Panc1 (cell line): ENCODE measurements around the gene HS3ST3A1. TPM values are rescaled to one million over a fixed set of nuclear protein-coding genes. Genes with fewer than 3 reads are reported as not detected.

Source experiments
- ATAC-seq: fragments of 200-7000 bp; cut with Tn5 transposase; 2 replicates; pipeline ENCODE4 v1.9.1; 2020; ENCODE audit warnings: mild to moderate bottlenecking, moderate library complexity
- BruUV-seq: library from RNA; stranded (reverse); fragments of 400-500 nt; replicated peaks from 2 replicates; lab custom pipeline; 2021; lab: Mats Ljungman, UMichigan
- CTCF ChIA-PET: fragments of 300-600 bp; sonication (Branson Sonifier 250); formaldehyde crosslinking; loops from one replicate; lab custom pipeline; 2022; ENCODE audit warnings: antibody characterized with exemption; lab: Charles Lee
- POLR2A ChIA-PET: fragments of 300-600 bp; sonication (Branson Sonifier 250); formaldehyde crosslinking; loops from one replicate; lab custom pipeline; 2022; ENCODE audit warnings: antibody characterized with exemption; lab: Charles Lee
- DNase-seq: peaks from one replicate; pipeline ENCODE4 v3.0.0-alpha.2; 2010; ENCODE audit warnings: low read depth, low spot score
- H3K27ac ChIP-seq: 2 replicates; pipeline ENCODE4 v1.5.1; 2011; ENCODE audit warnings: mild to moderate bottlenecking, low read length, inconsistent platforms
- H3K27me3 ChIP-seq: fragments of 200-500 bp; sonication (Bioruptor generic); 2 replicates; pipeline ENCODE4 v1.6.0; 2014; ENCODE audit warnings: low read length, inconsistent platforms; ENCODE audit not compliant: control insufficient read depth, insufficient read depth
- H3K36me3 ChIP-seq: fragments of 200-500 bp; sonication (Bioruptor generic); 2 replicates; pipeline ENCODE4 v1.5.1; 2014; ENCODE audit warnings: inconsistent platforms, mild to moderate bottlenecking, low read length, moderate library complexity; ENCODE audit not compliant: control insufficient read depth, insufficient read depth
- H3K4me1 ChIP-seq: 2 replicates; pipeline ENCODE4 v1.5.1; 2011; ENCODE audit warnings: inconsistent platforms, mild to moderate bottlenecking, low read length, moderate library complexity; ENCODE audit not compliant: control insufficient read depth, insufficient read depth
- H3K4me3 ChIP-seq, 2 experiments: 2 replicates each; pipeline ENCODE4 v1.5.1; 2011 to 2012; ENCODE audit warnings: low read depth in 2 of 2, low read length in 2 of 2, mild to moderate bottlenecking in 2 of 2, inconsistent platforms in 1 of 2, moderate library complexity in 1 of 2
- H3K9me3 ChIP-seq: fragments of 200-500 bp; sonication (Bioruptor generic); 2 replicates; pipeline ENCODE4 v1.5.1; 2014; ENCODE audit warnings: low read depth, mild to moderate bottlenecking, inconsistent platforms, low read length, moderate library complexity; ENCODE audit not compliant: control insufficient read depth, insufficient read depth
- POLR2AphosphoS5 ChIP-seq: IDR thresholded peaks from 2 replicates; pipeline ENCODE4 v1.6.1; 2012; ENCODE audit warnings: mild to moderate bottlenecking, low read depth, low read length, moderate library complexity
- SIN3A ChIP-seq: IDR thresholded peaks from 2 replicates; pipeline ENCODE4 v1.6.1; 2012; ENCODE audit warnings: low read depth, mild to moderate bottlenecking, low read length, moderate library complexity, borderline replicate concordance; ENCODE audit not compliant: insufficient read depth
- TCF7L2 ChIP-seq: IDR thresholded peaks from 2 replicates; pipeline ENCODE4 v1.6.1; 2011; ENCODE audit warnings: mild to moderate bottlenecking, low read depth, low read length, inconsistent platforms
- in situ Hi-C: cut with HindIII; loops from 2 replicates; pipeline ENCODE4 v1.10.0; 2016; ENCODE audit warnings: low sequenced_read_pairs, low pct_unique_long_range_greater_than_20kb
- intact Hi-C: fragments of 100-400 bp; cut with micrococcal nuclease; formaldehyde crosslinking; loops from one replicate; pipeline ENCODE4 v1.10.0; 2022; ENCODE audit not compliant: unreplicated experiment
- total RNA-seq: library from RNA; stranded (reverse); gene quantifications from one replicate; pipeline ENCODE4 v1.2.1, GENCODE V29; 2021; ENCODE audit not compliant: unreplicated experiment
- TF ChIP-seq, protein P1 (sequence below), 2 experiments: IDR thresholded peaks; 2 replicates each; pipeline ENCODE4 v1.6.1; 2011 to 2012; ENCODE audit warnings: low read depth in 2 of 2, control low read depth in 1 of 2, low read length in 1 of 2, mild to moderate bottlenecking in 1 of 2, moderate library complexity in 1 of 2; ENCODE audit not compliant: insufficient read depth in 1 of 2
- TF ChIP-seq, protein P2 (sequence below): fragments of 450-650 bp; IDR thresholded peaks from 2 replicates; pipeline ENCODE4 v1.5.1; 2017; ENCODE audit warnings: mild to moderate bottlenecking

HS3ST3A1 gene
- total RNA-seq, 1 experiment from 2014 or later, result 0.31 TPM

DNA sequence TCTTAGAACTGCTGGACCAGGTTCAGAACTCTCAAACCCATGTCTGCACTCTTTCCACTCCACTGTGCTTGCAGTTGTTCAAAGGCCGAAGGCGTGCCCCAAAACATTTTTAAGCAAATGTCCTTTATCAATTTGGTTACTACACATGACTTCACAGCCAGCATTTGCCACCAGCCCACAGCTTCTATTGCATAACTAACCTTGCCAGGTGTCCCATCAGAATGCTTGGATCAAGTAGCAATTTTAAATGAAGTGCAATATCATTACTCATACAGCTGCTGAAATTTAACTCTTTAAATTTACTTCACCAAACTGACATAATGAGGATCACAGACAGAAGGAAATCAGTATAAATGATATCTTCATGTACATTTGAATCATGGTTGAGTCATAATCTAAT, 29.8 kb upstream of the HS3ST3A1 start:
- intact Hi-C loops, result no loop called here
- Histone ChIP-seq H3K27me3 (no peaks in the 10 kb centered on the region), H3K36me3 (no peaks in the 10 kb centered on the region), H3K4me1 (no peaks in the 10 kb centered on the region), H3K9me3 (no peaks in the 10 kb centered on the region), H3K27ac (no peak overlapping the region), H3K4me3 (no peak overlapping the region)
- TF ChIP-seq SIN3A (no peak), POLR2AphosphoS5 (no peak), TCF7L2 (no peak)
- TF ChIP-seq, protein P1, sequence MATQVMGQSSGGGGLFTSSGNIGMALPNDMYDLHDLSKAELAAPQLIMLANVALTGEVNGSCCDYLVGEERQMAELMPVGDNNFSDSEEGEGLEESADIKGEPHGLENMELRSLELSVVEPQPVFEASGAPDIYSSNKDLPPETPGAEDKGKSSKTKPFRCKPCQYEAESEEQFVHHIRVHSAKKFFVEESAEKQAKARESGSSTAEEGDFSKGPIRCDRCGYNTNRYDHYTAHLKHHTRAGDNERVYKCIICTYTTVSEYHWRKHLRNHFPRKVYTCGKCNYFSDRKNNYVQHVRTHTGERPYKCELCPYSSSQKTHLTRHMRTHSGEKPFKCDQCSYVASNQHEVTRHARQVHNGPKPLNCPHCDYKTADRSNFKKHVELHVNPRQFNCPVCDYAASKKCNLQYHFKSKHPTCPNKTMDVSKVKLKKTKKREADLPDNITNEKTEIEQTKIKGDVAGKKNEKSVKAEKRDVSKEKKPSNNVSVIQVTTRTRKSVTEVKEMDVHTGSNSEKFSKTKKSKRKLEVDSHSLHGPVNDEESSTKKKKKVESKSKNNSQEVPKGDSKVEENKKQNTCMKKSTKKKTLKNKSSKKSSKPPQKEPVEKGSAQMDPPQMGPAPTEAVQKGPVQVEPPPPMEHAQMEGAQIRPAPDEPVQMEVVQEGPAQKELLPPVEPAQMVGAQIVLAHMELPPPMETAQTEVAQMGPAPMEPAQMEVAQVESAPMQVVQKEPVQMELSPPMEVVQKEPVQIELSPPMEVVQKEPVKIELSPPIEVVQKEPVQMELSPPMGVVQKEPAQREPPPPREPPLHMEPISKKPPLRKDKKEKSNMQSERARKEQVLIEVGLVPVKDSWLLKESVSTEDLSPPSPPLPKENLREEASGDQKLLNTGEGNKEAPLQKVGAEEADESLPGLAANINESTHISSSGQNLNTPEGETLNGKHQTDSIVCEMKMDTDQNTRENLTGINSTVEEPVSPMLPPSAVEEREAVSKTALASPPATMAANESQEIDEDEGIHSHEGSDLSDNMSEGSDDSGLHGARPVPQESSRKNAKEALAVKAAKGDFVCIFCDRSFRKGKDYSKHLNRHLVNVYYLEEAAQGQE (IDR thresholded peaks at IDR 0.05; ENCODE audit: insufficient read depth in 1 of 2, low read depth in 2 of 2, low read length in 1 of 2), result no peak
- TF ChIP-seq, protein P2, sequence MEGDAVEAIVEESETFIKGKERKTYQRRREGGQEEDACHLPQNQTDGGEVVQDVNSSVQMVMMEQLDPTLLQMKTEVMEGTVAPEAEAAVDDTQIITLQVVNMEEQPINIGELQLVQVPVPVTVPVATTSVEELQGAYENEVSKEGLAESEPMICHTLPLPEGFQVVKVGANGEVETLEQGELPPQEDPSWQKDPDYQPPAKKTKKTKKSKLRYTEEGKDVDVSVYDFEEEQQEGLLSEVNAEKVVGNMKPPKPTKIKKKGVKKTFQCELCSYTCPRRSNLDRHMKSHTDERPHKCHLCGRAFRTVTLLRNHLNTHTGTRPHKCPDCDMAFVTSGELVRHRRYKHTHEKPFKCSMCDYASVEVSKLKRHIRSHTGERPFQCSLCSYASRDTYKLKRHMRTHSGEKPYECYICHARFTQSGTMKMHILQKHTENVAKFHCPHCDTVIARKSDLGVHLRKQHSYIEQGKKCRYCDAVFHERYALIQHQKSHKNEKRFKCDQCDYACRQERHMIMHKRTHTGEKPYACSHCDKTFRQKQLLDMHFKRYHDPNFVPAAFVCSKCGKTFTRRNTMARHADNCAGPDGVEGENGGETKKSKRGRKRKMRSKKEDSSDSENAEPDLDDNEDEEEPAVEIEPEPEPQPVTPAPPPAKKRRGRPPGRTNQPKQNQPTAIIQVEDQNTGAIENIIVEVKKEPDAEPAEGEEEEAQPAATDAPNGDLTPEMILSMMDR, result no peak
- ChIA-PET CTCF (no interaction called here), POLR2A (no interaction called here)
- in situ Hi-C loops, result no loop called here
- ATAC-seq (no peak), DNase-seq (no peak)
- no TSS peak for BruUV-seq

DNA sequence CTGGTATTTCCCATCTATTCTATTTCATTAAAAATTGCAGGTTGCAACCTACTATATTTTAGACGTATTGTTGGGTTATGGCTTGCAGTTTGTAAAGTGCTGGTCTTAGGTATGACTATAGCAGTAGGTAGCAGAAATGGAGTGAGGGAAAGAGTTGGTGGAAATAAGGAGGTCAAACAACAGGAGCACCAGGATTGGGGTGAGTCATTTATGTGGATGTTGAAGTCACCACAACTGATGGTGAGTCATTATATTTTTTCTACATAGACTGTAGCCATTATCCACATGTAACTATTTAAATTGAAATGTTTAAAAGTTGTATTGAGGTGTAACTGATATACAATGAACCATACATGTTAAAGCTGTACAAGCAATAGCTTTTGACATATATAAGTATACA, 25.0 kb upstream of the HS3ST3A1 start:
- ATAC-seq (no peak), DNase-seq (no peak)
- TF ChIP-seq, protein P1 (IDR thresholded peaks at IDR 0.05; ENCODE audit: insufficient read depth in 1 of 2, low read depth in 2 of 2, low read length in 1 of 2), result no peak
- no peak for TF ChIP-seq SIN3A
- H3K27ac ChIP-seq, result no peak overlapping the region
- BruUV-seq, result no TSS peak
- no peak overlapping the region for H3K4me3 ChIP-seq
- H3K4me1 ChIP-seq, result no peaks in the 10 kb centered on the region
- in situ Hi-C loops (no loop called here), intact Hi-C loops (no loop called here)
- CTCF ChIA-PET, result no interaction called here
- H3K9me3 ChIP-seq, result no peaks in the 10 kb centered on the region
- POLR2A ChIA-PET, result no interaction called here
- no peaks in the 10 kb centered on the region for H3K36me3 ChIP-seq
- no peaks in the 10 kb centered on the region for H3K27me3 ChIP-seq
